GOT3 (cell line): Measurements from ENCODE around the gene HILPDA.
A peak's percentile ranks its signal among the peaks of the same experiment; 100 is the strongest.
"Not testable (repeated sequence)": the region's sequence is repeated elsewhere in the genome, so short reads cannot be mapped to it uniquely, and the experiment has no call there.

ENCODE experiments used
- DNase-seq: peaks from one replicate; lab custom pipeline; 2025; ENCODE audit warnings: mixed read lengths; lab: John Stamatoyannopoulos, UW

HILPDA gene

GRCh38 chr7:128463345-128463744 is 7.7 kb downstream of the HILPDA start:
- DNase-seq: not testable (repeated sequence)

- not testable (repeated sequence) for DNase-seq
Measured at GRCh38 chr7:128463933-128464332, 8.3 kb downstream of the HILPDA start.

GRCh38 chr7:128466871-128467270 is 11.2 kb downstream of the HILPDA start:
- not testable (repeated sequence) for DNase-seq

- peak; percentile 51 for DNase-seq
Measured at GRCh38 chr7:128476402-128477335, 21.0 kb downstream of the HILPDA start, which contains the start of gene METTL2B. Gene METTL2B (plus strand): TSS chr7:128476748. CDS start chr7:128476766, 18 bp downstream.

GRCh38 chr7:128477336-128477690 is 21.6 kb downstream of the HILPDA start:
- not testable (repeated sequence) for DNase-seq

GRCh38 chr7:128479082-128479481 is 23.4 kb downstream of the HILPDA start:
- DNase-seq: not testable (repeated sequence)

- DNase-seq: not testable (repeated sequence)
Measured at GRCh38 chr7:128488134-128488533, 32.5 kb downstream of the HILPDA start.

GRCh38 chr7:128497405-128497804 is 41.7 kb downstream of the HILPDA start:
- no peak for DNase-seq

GRCh38 chr7:128505416-128505815 is 49.7 kb downstream of the HILPDA start:
- DNase-seq: not testable (repeated sequence)

GRCh38 chr7:128506819-128507218 is 51.1 kb downstream of the HILPDA start:
- not testable (repeated sequence) for DNase-seq

GRCh38 chr7:128507321-128507993 is 51.8 kb downstream of the HILPDA start:
- not testable (repeated sequence) for DNase-seq
